ENCODE results near the gene KDSR. TPM values are rescaled to one million over a fixed set of nuclear protein-coding genes. Genes with fewer than 3 reads are reported as not detected.

Gene KDSR
- total and polyA plus RNA-seq, 2 experiments from 2014 or later, result 31.2 to 55.1 TPM

DNA sequence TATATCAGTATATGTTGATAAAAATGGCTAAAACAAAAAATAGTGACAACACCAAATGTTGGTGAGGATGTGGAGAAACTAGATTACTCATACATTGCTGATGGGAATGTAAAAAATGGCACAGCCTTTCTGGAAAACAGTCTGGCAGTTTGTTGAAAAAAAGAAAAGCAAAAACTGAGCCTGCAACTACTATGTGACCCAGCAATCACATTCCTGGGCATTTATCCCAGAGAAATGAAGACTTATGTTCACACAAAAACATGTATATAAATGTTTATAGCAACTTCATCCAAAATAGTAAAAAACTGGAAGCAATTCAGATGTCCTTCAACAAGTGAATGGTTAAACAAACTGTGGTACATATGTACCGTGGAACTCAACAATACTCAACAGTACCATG lies 7.5 kb upstream of the KDSR start:
- in situ Hi-C loops (cut with MboI), result loop anchor here (25.0 kb wide), 1 partner anchor 463 kb away; no protein-coding TSS in a partner anchor
- no peaks in the 10 kb centered on the region for H4K20me1 ChIP-seq (ENCODE audit: insufficient read depth)
- 38 to 41% methylated on average over 1 of the region's 1 CpG for WGBS, 2 experiments (ENCODE audit: low coverage in 1 of 2, low lambda C conversion rate in 2 of 2, missing lambda C conversion rate in 2 of 2)

GRCh38 chr18:63373161-63373560 lies 6.2 kb upstream of the KDSR start:
- H3K9me2 ChIP-seq (ENCODE audit: insufficient read depth), result no peaks in the 10 kb centered on the region
- H3K4me2 ChIP-seq (ENCODE audit: unreplicated experiment), result no peak overlapping the region
- in situ Hi-C loops (cut with MboI), result loop anchor here (25.0 kb wide), 1 partner anchor 464 kb away; no protein-coding TSS in a partner anchor
- TF ChIP-seq EZH2phosphoT487 (IDR thresholded peaks at IDR 0.05; ENCODE audit: insufficient read depth, low read depth), result no peak
- TF ChIP-seq EZH2 (IDR thresholded peaks at IDR 0.05; ENCODE audit: insufficient read depth, poor library complexity, severe bottlenecking), result no peak
- DNase-seq, result no peak
- no peaks in the 10 kb centered on the region for H4K20me1 ChIP-seq (ENCODE audit: insufficient read depth)
- no peaks in the 10 kb centered on the region for H3K79me2 ChIP-seq (ENCODE audit: insufficient read depth)
- no peaks in the 10 kb centered on the region for H3K36me3 ChIP-seq (ENCODE audit: low read depth)
- no peaks in the 10 kb centered on the region for H3K9me3 ChIP-seq (ENCODE audit: low read depth)
- H3K4me1 ChIP-seq (ENCODE audit: insufficient read depth), result peaks cover 8% of the 10 kb centered on the region; the same call in 1 of the 2 replicates
- H3K27ac ChIP-seq, result no peak overlapping the region
- 79 to 90% methylated on average over 1 of the region's 1 CpG for WGBS, 2 experiments (ENCODE audit: low coverage in 1 of 2, low lambda C conversion rate in 2 of 2, missing lambda C conversion rate in 2 of 2)
- H3K9ac ChIP-seq, result no peak overlapping the region
- no peaks in the 10 kb centered on the region for H3K27me3 ChIP-seq (replicated peaks; ENCODE audit: insufficient read depth)
- H3F3A ChIP-seq (ENCODE audit: insufficient read depth), result peaks cover 14% of the 10 kb centered on the region; the same call in 1 of the 2 replicates
- H2AFZ ChIP-seq, result no peak overlapping the region
- H3K4me3 ChIP-seq, result no peak overlapping the region

More for the DNA sequence above, 7.5 kb upstream of the KDSR start:
- Histone ChIP-seq H3K9me3 (ENCODE audit: low read depth) (no peaks in the 10 kb centered on the region), H3K4me2 (ENCODE audit: unreplicated experiment) (no peak overlapping the region), H3F3A (ENCODE audit: insufficient read depth) (peaks cover 10% of the 10 kb centered on the region; the same call in 1 of the 2 replicates), H3K9ac (no peak overlapping the region), H3K36me3 (ENCODE audit: low read depth) (no peaks in the 10 kb centered on the region), H3K4me3 (no peak overlapping the region), H3K27ac (no peak overlapping the region), H2AFZ (no peak overlapping the region), H3K79me2 (ENCODE audit: insufficient read depth) (no peaks in the 10 kb centered on the region), H3K27me3 (replicated peaks; ENCODE audit: insufficient read depth) (no peaks in the 10 kb centered on the region), H3K9me2 (ENCODE audit: insufficient read depth) (no peaks in the 10 kb centered on the region), H3K4me1 (ENCODE audit: insufficient read depth) (no peaks in the 10 kb centered on the region)
- DNase-seq, result no peak
- TF ChIP-seq EZH2phosphoT487 (IDR thresholded peaks at IDR 0.05; ENCODE audit: insufficient read depth, low read depth) (no peak), EZH2 (IDR thresholded peaks at IDR 0.05; ENCODE audit: insufficient read depth, poor library complexity, severe bottlenecking) (no peak)

GRCh38 chr18:63368611-63369010 lies 1.6 kb upstream of the KDSR start:
- 41 to 42% methylated on average over 4 of the region's 4 CpGs for WGBS, 2 experiments (ENCODE audit: low coverage in 1 of 2, low lambda C conversion rate in 2 of 2, missing lambda C conversion rate in 2 of 2)
- Histone ChIP-seq H3K4me3 (peak overlapping the region; percentile 99), H2AFZ (peak overlapping the region; percentile 99), H3F3A (ENCODE audit: insufficient read depth) (peaks cover 8% of the 10 kb centered on the region; the same call in 1 of the 2 replicates), H3K9me2 (ENCODE audit: insufficient read depth) (no peaks in the 10 kb centered on the region), H3K9me3 (ENCODE audit: low read depth) (no peaks in the 10 kb centered on the region), H3K79me2 (ENCODE audit: insufficient read depth) (peaks cover 33% of the 10 kb centered on the region), H3K9ac (peak overlapping the region; percentile 95; the same call in 1 of the 2 replicates), H3K27me3 (replicated peaks; ENCODE audit: insufficient read depth) (no peaks in the 10 kb centered on the region), H3K36me3 (ENCODE audit: low read depth) (no peaks in the 10 kb centered on the region), H3K4me2 (ENCODE audit: unreplicated experiment) (peak overlapping the region; percentile 89), H3K4me1 (ENCODE audit: insufficient read depth) (peaks cover 21% of the 10 kb centered on the region; the same call in 1 of the 2 replicates), H3K27ac (no peak overlapping the region), H4K20me1 (ENCODE audit: insufficient read depth) (no peaks in the 10 kb centered on the region)
- peak; percentile 51 for DNase-seq
- in situ Hi-C loops (cut with MboI), result loop anchor here (25.0 kb wide), 1 partner anchor 469 kb away; no protein-coding TSS in a partner anchor
- no peak for TF ChIP-seq EZH2phosphoT487 (IDR thresholded peaks at IDR 0.05; ENCODE audit: insufficient read depth, low read depth)

DNA sequence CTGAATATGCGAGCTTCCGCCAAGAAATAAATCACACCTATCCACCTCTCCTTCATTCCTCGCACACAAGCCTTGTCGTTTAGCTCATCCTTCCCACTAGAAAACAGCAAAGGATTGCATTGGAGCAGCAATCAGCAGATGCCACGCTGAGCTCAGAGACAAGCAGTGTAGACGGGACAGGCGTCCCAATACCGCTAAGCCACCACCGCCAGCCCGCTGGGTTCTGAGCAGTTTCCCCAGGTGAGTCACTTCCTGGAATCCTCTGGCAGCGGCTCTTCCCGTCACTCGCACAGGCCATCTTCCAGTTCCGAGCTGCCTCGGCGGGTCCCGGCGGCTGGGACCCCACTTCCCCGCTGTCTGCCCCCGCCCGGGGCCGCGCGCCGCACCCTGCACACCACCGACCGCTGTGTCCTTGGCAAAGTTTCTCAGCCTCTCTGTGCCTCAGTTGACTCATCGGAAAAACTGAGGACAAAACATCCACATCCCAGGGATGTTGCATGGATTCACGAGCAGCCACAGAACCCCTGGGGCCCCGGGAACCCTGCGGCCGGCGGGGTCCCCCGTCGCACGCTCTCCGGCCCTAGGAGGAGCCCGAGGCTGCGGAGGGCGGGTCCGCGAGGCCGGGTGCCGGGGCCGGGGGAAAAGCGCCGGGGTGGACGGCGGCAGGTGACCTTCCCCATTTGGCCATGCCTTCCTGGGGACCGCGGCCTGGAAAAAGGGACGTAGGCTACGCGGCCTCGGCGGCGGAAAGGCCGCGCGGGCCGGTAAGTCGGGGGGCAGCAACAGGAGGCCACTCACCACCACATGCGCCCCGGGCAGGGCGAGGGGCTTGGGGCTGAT lies 573 bp downstream of the KDSR start:
- no peaks in the 10 kb centered on the region for H3K9me2 ChIP-seq (ENCODE audit: insufficient read depth)
- peaks cover 21% of the 10 kb centered on the region; the same call in 1 of the 2 replicates for H3K4me1 ChIP-seq (ENCODE audit: insufficient read depth)
- H3K9ac ChIP-seq, result peak overlapping the region; percentile 95
- peak; percentile 92 for DNase-seq
- 1% methylated on average over 43 to 51 of the region's 65 CpGs for WGBS, 2 experiments (ENCODE audit: low coverage in 1 of 2, low lambda C conversion rate in 2 of 2, missing lambda C conversion rate in 2 of 2)
- no peaks in the 10 kb centered on the region for H3K9me3 ChIP-seq (ENCODE audit: low read depth)
- TF ChIP-seq EZH2phosphoT487 (IDR thresholded peaks at IDR 0.05; ENCODE audit: insufficient read depth, low read depth) (no peak), EZH2 (IDR thresholded peaks at IDR 0.05; ENCODE audit: insufficient read depth, poor library complexity, severe bottlenecking) (no peak)
- H2AFZ ChIP-seq, result peak overlapping the region; percentile 72
- H3K79me2 ChIP-seq (ENCODE audit: insufficient read depth), result peaks cover 40% of the 10 kb centered on the region
- 0 out of 2 replicates have a peak, but pooled peaks cover 8% of the 10 kb centered on the region for H3K36me3 ChIP-seq (ENCODE audit: low read depth)
- H4K20me1 ChIP-seq (ENCODE audit: insufficient read depth), result no peaks in the 10 kb centered on the region
- H3K27me3 ChIP-seq (replicated peaks; ENCODE audit: insufficient read depth), result no peaks in the 10 kb centered on the region
- H3F3A ChIP-seq (ENCODE audit: insufficient read depth), result peaks cover 8% of the 10 kb centered on the region; the same call in 1 of the 2 replicates
- H3K27ac ChIP-seq, result peak overlapping the region; percentile 91
- peak overlapping the region; percentile 99 for H3K4me3 ChIP-seq
- in situ Hi-C loops (cut with MboI), result loop anchor here (25.0 kb wide), 1 partner anchor 471 kb away; no protein-coding TSS in a partner anchor
- peak overlapping the region; percentile 86 for H3K4me2 ChIP-seq (ENCODE audit: unreplicated experiment)
